ENCODE results near the gene BRF1. TPM values are rescaled to one million over a fixed set of nuclear protein-coding genes. Genes with fewer than 3 reads are reported as not detected.

BRF1 gene
- total RNA-seq, 1 donor from 2014 or later: 64.6 TPM

DNA sequence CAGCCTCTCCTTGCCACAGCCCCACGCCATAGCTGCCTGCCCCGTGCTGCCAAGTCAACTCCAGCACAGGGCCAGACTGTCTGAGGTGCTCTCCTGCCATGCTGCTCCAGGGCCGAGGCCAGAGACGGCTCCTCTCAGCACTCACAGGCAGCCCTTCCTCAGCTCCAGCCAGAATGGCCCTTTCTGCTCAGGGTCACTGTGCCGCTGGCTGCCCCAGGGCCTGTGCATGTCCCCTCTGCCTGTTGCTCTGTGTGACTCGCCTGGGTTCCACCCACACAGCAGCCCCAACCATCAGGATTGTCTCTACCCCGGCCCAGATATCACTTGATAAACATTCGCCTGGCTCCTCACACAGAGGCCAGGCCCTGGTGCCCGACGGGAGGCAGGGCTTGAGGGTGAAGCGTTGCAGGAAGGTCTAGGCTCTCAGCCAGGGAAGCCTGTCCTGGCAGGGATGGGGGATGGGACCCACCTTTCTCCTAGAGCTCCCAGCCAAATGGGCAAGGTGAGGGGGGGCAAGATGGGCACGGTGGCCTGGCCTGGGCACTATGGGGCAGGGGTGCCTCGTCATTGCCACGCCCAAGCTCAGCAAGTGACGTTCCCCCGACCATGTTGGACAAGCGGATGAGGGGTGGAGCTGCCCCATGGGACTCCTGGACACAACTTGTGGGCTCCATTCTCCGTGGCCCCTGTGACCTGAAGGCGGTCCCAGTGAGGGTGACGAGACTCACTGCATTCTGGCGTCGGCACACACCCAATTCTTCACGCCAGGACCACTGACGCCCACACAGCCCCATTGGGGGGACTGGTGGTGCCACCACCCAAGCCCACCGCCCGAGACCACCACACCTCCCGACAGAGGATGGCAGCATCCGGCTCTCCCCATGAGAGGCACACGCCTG, 79.9 kb downstream of the BRF1 start:
- no peak overlapping the region for H3K27ac ChIP-seq
- H3K36me3 ChIP-seq: peaks cover 0 to 71% of the 10 kb centered on the region in 2 donors
- intact Hi-C loops (cut with DNase I): no loop called here
- no peak for DNase-seq (ENCODE audit: extremely low spot score in 2 of 2)
- no peaks in the 10 kb centered on the region for H3K27me3 ChIP-seq
- TF ChIP-seq, protein P1, sequence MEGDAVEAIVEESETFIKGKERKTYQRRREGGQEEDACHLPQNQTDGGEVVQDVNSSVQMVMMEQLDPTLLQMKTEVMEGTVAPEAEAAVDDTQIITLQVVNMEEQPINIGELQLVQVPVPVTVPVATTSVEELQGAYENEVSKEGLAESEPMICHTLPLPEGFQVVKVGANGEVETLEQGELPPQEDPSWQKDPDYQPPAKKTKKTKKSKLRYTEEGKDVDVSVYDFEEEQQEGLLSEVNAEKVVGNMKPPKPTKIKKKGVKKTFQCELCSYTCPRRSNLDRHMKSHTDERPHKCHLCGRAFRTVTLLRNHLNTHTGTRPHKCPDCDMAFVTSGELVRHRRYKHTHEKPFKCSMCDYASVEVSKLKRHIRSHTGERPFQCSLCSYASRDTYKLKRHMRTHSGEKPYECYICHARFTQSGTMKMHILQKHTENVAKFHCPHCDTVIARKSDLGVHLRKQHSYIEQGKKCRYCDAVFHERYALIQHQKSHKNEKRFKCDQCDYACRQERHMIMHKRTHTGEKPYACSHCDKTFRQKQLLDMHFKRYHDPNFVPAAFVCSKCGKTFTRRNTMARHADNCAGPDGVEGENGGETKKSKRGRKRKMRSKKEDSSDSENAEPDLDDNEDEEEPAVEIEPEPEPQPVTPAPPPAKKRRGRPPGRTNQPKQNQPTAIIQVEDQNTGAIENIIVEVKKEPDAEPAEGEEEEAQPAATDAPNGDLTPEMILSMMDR (IDR thresholded peaks at IDR 0.05): no peak
- TF ChIP-seq POLR2A (IDR thresholded peaks at IDR 0.05): no peak
- TF ChIP-seq POLR2AphosphoS5 (IDR thresholded peaks at IDR 0.05; ENCODE audit: insufficient read depth in 1 of 2, low read depth in 1 of 2): no peak
- H3K4me1 ChIP-seq: no peaks in the 10 kb centered on the region
- H3K9me3 ChIP-seq: no peaks in the 10 kb centered on the region
- no peak overlapping the region for H3K4me3 ChIP-seq

DNA sequence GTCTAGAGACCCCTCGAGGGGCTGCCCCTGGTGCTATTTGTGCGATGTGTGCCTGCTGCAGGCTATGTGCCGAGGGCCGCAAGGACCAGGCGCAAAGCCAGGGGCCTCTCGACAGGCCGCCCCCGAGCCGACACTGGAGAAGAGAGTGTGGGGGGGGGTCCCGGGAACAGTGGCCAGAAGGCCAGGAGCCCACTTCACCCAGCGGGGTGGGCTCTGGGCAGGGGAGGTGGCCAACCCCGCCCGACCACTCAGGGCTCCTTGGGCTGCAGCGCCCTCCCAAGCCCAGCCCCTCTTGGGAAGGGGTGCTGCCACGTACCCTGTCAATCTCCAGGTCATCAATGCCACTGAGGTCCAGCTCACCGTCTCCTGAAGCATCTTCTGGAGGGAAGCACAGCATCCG, 81.0 kb downstream of the BRF1 start:
- TF ChIP-seq, protein P1 (IDR thresholded peaks at IDR 0.05): no peak
- no peak for TF ChIP-seq POLR2A (IDR thresholded peaks at IDR 0.05)
- no peak for TF ChIP-seq POLR2AphosphoS5 (IDR thresholded peaks at IDR 0.05; ENCODE audit: insufficient read depth in 1 of 2, low read depth in 1 of 2)
- H3K4me1 ChIP-seq: no peaks in the 10 kb centered on the region
- H3K9me3 ChIP-seq: no peaks in the 10 kb centered on the region
- intact Hi-C loops (cut with DNase I): loop anchor here (10.0 kb wide), 1 partner anchor 275 kb away; the partner anchor contains the start of gene TEDC1
- H3K4me3 ChIP-seq: no peak overlapping the region
- no peaks in the 10 kb centered on the region for H3K27me3 ChIP-seq
- no peak overlapping the region for H3K27ac ChIP-seq
- DNase-seq (ENCODE audit: extremely low spot score in 2 of 2): no peak
- peaks cover 0 to 63% of the 10 kb centered on the region in 2 donors for H3K36me3 ChIP-seq

DNA sequence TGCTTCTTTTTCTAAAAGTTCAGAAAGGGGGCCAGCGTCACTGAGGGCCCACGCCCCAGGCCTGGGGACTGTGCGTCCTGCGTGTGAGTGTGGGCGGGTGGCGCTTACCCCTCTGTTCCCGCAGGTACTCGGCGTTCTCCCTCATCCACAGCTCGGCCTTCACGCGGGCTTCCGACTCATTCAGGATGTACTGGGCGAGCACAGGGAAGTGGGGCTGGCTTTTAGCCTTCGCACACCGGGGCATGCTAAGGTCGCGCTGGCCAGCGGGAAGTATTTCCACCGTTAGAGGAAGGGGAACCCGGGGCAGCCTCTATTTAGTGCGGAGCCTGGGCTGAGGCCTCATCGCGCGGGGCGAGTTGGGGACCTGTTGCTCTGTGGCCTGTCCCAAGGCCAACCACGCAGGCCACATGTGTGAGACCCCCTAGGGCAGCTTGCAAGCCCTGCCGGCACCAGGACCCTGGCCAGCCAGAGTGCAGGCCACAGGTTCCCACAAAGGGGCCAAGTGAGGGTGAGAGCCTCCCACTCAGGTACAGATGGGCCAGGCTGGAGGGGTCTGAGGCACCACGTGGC, 81.7 kb downstream of the BRF1 start:
- intact Hi-C loops (cut with DNase I): loop anchor here (10.0 kb wide), 1 partner anchor 276 kb away; the partner anchor contains the start of gene TEDC1
- H3K4me3 ChIP-seq: no peak overlapping the region
- DNase-seq (ENCODE audit: extremely low spot score in 2 of 2): no peak
- no peak overlapping the region for H3K27ac ChIP-seq
- H3K9me3 ChIP-seq: no peaks in the 10 kb centered on the region
- no peak for TF ChIP-seq POLR2A (IDR thresholded peaks at IDR 0.05)
- TF ChIP-seq, protein P1 (IDR thresholded peaks at IDR 0.05): no peak
- no peak for TF ChIP-seq POLR2AphosphoS5 (IDR thresholded peaks at IDR 0.05; ENCODE audit: insufficient read depth in 1 of 2, low read depth in 1 of 2)
- no peaks in the 10 kb centered on the region for H3K4me1 ChIP-seq
- H3K36me3 ChIP-seq: peaks cover 0 to 59% of the 10 kb centered on the region in 2 donors
- no peaks in the 10 kb centered on the region for H3K27me3 ChIP-seq

DNA sequence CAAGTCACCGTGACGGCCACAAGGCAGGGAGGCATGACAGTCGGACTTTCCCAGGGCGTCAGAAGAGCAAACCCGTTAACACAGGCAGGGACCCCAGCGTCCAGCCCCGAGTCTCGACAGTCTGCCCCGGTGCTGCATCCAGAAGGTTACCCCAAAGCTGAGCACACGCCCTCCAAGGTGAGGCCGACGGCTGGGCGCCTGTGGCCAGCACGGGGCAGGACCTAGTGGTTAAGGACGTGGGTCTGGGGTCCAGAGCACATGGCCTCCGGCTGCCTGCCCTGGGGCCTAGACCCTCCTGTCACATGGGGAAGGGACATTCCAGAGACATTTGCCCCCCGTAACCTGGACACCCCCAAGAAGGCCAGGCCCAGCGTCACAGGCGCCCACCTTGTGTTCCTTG, 82.2 kb downstream of the BRF1 start:
- Histone ChIP-seq H3K36me3 (peaks cover 0 to 61% of the 10 kb centered on the region in 2 donors), H3K4me3 (no peak overlapping the region), H3K27ac (no peak overlapping the region), H3K27me3 (no peaks in the 10 kb centered on the region), H3K4me1 (no peaks in the 10 kb centered on the region), H3K9me3 (no peaks in the 10 kb centered on the region)
- intact Hi-C loops (cut with DNase I): loop anchor here (10.0 kb wide), 1 partner anchor 276 kb away; the partner anchor contains the start of gene TEDC1
- TF ChIP-seq, protein P1 (IDR thresholded peaks at IDR 0.05): no peak
- TF ChIP-seq POLR2A (IDR thresholded peaks at IDR 0.05) (no peak), POLR2AphosphoS5 (IDR thresholded peaks at IDR 0.05; ENCODE audit: insufficient read depth in 1 of 2, low read depth in 1 of 2) (no peak)
- no peak for DNase-seq (ENCODE audit: extremely low spot score in 2 of 2)
